Ectodermal cell (in vitro differentiated cells): ENCODE results near the gene HMX1.

Experiments used
- H3K27ac ChIP-seq: 2 replicates; pipeline ENCODE4 v1.7.0; 2013; ENCODE audit warnings: mild to moderate bottlenecking, low read depth, low read length; ENCODE audit not compliant: insufficient read depth, poor library complexity, severe bottlenecking
- H3K27me3 ChIP-seq: 2 replicates; pipeline ENCODE4 v1.7.0; 2013; ENCODE audit warnings: mild to moderate bottlenecking, low read length; ENCODE audit not compliant: insufficient read depth, control insufficient read depth, poor library complexity, severe bottlenecking
- H3K36me3 ChIP-seq: one replicate; pipeline ENCODE4 v1.7.0; 2013; ENCODE audit warnings: low read length; ENCODE audit not compliant: control insufficient read depth, insufficient read depth
- H3K4me1 ChIP-seq: one replicate; pipeline ENCODE4 v1.7.0; 2013; ENCODE audit warnings: low read length; ENCODE audit not compliant: control insufficient read depth, insufficient read depth
- H3K4me3 ChIP-seq: 2 replicates; pipeline ENCODE4 v1.7.0; 2013; ENCODE audit warnings: low read depth, low read length, control low read depth; ENCODE audit not compliant: insufficient read depth
- H3K9me3 ChIP-seq: 2 replicates; pipeline ENCODE4 v1.7.0; 2013; ENCODE audit warnings: mild to moderate bottlenecking, low read length, moderate library complexity; ENCODE audit not compliant: control insufficient read depth
- WGBS, 2 experiments: methylation state at CpG; one replicate each; pipeline ENCODE4 v1.1.7; 2013; ENCODE audit warnings: missing lambda C conversion rate in 2 of 2; 5-methylcytosine and 5-hydroxymethylcytosine counted together

Gene HMX1

DNA sequence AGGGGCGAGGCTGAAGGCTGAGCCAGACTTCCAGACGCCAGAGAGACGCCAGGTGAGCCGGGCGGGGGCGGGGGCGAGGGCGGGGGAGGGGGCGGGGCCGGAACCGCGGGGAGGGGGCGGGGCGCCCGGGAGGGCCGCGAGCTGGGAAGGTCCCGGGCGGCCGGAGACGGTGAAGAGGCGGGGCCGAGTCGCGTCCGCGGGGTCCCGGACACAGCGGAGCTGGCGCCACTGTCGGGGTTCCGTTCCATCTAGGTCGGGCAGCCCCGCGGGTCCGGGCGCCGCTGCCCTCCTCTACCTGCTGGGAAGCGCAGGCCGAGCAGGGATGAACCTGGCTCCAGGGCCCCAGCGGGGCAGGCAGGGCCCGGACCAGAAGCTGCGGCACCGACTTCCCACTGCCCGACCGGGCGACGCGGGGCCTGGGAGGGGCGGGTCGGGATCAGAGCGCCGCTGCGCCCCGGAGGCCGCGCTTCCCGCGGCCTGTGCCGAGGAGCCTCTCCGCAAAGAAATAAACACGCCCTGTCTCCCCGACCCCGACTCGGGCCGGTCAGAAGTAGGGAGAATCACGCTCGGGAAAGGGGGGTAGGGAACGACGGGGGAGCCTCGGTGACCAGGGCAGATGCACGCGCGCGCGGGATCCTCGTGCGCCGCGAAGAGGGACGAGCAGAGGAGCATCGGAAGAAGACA is 10.6 kb downstream of the HMX1 start:
- H3K4me3 ChIP-seq = no peak overlapping the region
- 1% methylated on average over 82 of the region's 82 CpGs for WGBS, 2 experiments
- no peaks in the 10 kb centered on the region for H3K9me3 ChIP-seq
- no peak overlapping the region for H3K27ac ChIP-seq
- no peaks in the 10 kb centered on the region for H3K36me3 ChIP-seq
- peaks cover 12% of the 10 kb centered on the region for H3K4me1 ChIP-seq
- H3K27me3 ChIP-seq = peaks cover 100% of the 10 kb centered on the region

DNA sequence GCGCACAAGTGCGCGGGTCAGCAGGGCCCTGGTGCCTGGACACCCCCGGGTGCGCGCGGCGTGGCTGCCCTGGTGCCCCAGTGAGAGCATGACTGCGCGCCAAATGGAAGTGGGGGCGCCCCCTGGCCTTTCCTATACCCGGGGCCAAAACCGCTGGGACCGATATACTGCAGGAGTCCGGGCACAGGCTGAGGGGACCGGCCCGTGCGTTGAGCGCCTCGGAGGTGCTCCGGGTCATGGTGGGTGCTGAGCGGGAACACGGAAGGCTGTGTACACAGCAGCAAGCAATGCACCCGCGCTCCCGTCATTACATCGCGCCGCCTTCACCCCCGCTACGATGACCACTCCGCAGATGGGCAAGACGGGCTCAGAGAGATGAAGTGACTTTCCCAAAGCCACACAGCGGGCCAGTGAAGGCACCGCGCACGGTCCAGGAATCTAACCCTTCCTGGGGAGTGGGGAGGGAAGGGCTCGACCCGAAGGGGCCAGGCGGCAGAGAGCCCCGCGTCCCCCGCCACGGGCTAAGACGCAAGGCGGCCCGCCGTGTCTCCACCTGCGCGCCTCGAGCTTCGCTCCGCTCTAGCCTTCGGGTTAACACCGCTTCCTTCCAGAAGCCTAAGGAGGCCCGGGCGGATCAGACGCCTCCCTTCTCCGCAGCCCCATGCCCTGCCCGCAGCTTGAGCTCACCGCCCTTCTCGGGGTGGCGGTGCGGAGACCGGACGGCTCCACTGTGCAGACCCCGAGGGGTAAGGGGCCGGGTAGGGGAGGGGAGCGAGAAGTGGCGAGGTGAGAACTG is 11.3 kb downstream of the HMX1 start:
- WGBS, 2 experiments = 2 to 3% methylated on average over 70 of the region's 70 CpGs
- no peak overlapping the region for H3K4me3 ChIP-seq

DNA sequence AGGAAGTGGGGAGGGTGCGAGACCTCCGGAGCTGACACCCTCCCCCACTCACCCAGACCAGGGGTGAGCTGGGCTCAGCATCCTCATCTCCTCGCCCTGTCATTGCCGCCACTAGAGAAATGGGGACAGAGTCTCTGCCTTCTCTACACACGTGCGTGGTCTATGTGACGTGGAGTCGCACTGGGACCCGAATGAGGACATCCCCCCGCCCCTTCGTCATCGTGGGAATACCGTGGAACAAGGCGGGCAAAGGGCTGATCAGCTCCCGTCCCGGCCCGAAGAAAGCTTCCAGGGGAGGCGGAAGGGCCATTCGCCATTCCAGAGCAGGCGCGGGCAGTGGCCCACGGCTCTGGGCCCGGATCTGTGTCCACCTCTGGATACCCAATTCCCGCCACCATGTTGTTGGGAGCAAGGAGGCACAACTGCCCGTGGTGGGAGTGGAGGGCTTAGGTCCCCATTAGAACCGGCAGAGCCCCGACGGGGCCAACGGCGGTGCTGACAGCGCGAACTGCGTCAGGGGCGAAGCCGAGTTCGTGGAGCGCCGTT is 12.0 kb downstream of the HMX1 start:
- Histone ChIP-seq H3K4me1 (peaks cover 16% of the 10 kb centered on the region), H3K4me3 (no peak overlapping the region), H3K9me3 (no peaks in the 10 kb centered on the region), H3K27me3 (peaks cover 100% of the 10 kb centered on the region), H3K36me3 (no peaks in the 10 kb centered on the region), H3K27ac (no peak overlapping the region)
- 7 to 8% methylated on average over 37 to 38 of the region's 38 CpGs for WGBS, 2 experiments

More for the DNA sequence above, 11.3 kb downstream of the HMX1 start:
- no peaks in the 10 kb centered on the region for H3K9me3 ChIP-seq
- peaks cover 100% of the 10 kb centered on the region for H3K27me3 ChIP-seq
- H3K4me1 ChIP-seq = peaks cover 15% of the 10 kb centered on the region
- no peak overlapping the region for H3K27ac ChIP-seq
- no peaks in the 10 kb centered on the region for H3K36me3 ChIP-seq

DNA sequence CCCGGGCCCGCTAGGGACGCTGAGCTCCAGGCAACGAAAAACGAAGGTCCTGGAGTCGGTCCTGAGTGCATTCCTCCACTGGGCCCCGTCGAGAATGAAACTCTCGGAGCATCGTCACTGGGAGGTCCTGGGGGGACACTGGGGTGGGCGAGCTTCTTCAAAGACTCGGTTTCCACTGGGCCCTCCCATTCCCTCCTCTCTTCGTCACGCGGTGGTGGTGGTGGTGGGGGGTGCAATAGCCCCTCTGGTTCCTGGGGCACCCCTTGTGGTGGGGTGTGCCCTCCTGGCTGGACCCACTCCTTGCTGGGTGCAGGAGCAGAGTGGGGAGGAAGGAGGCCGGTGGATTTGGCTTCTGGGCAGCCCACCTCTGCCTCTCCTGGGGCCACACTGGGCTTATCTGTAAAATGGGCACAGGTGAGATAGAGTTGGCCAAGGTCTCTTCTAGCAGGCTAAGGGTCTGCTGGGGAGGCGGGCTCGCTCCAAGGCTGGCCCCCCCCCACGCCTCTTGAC is 12.9 kb downstream of the HMX1 start:
- Histone ChIP-seq H3K36me3 (no peaks in the 10 kb centered on the region), H3K27ac (no peak overlapping the region), H3K9me3 (no peaks in the 10 kb centered on the region), H3K4me3 (no peak overlapping the region), H3K27me3 (peaks cover 100% of the 10 kb centered on the region), H3K4me1 (peaks cover 19% of the 10 kb centered on the region)
- 9 to 12% methylated on average over 16 to 17 of the region's 19 CpGs for WGBS, 2 experiments

DNA sequence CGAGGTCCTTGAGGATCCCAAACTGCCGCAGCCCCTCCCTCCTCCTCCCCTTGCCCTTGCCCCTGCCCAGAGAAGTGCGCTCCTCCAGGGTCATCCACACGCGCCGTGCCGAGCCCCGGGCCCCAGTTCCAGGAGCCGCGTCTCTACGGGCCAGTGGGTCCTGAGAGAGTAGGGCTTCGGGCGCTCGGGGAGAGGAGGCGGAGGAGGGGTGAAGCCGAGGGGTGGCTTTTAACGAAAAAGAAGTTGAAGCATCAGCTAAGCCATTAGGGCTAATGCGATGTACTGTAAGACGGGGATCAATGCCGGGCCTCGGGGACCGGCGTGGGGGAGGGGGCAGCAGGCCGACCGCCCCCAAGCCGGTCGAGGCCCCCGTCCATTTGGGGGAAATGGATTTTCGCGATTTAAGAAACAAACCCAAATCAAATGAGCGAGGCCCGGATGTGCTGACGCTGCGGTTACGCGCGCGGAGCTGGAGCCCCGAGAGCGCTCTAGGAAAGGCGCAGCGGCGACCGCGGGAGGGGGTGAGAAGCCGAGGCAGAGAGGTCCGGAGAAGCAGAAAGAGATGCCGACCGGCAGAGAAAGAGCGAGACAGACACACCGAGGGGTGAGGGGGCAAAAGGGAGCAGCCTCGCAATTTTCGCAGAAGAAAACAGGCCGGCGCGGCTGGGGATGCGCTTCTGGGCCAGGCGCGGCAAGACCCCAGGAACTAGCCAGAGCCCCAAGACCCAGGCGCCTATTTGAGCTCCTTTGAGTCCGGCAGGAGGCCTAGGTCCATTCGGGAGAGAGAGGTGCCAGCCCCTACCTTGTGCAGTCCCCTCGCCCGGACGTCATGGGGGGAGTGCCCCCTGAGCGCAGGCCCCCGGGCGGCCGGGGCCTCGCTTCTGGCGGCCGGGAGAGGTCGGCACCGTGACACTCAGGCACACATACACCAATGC is 13.6 kb downstream of the HMX1 start:
- no peaks in the 10 kb centered on the region for H3K36me3 ChIP-seq
- peaks cover 19% of the 10 kb centered on the region for H3K4me1 ChIP-seq
- H3K27me3 ChIP-seq = peaks cover 98% of the 10 kb centered on the region
- H3K4me3 ChIP-seq = no peak overlapping the region
- no peaks in the 10 kb centered on the region for H3K9me3 ChIP-seq
- no peak overlapping the region for H3K27ac ChIP-seq
- 1 to 2% methylated on average over 74 of the region's 74 CpGs for WGBS, 2 experiments

DNA sequence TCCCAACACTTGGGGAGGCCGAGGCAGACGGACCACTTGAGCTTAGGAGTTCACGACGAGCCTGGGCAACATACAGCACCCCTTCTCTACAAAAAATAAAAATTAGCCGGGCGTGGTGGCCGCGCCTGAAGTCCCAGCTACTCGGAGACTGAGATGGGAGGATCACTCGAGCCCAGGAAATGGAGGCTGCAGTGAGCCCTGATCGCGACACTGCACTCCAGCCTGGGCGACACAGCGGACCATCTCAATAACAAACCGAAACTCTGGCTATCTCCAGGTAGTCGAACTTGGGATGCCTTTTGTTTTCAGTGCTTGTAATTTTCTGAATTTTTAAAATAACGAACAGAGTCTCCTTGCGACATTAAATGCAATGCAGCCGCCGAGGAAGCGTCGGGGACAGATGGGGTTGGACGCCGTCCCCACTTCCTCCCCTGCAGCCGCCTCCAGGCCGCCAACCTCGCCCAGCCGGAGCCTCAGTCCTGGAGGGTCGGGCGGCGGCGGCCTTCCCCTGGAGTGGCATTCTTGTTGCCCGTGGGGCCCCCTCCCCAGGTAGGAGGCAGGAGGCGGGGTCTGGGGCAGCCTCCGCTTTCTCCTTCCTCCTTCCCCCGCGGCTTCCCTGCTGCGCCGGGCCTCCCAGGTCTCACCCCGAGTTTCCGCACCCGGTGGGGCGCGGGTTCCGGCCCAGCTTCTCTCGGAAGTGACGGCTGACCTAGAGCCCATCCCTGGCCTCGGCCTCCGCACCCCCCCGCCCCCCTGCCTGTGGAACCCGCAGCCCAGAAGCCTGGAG is 14.6 kb downstream of the HMX1 start:
- no peaks in the 10 kb centered on the region for H3K36me3 ChIP-seq
- peaks cover 88% of the 10 kb centered on the region for H3K27me3 ChIP-seq
- no peak overlapping the region for H3K4me3 ChIP-seq
- WGBS, 2 experiments = 2% methylated on average over 51 of the region's 51 CpGs
- H3K4me1 ChIP-seq = peaks cover 19% of the 10 kb centered on the region
- H3K27ac ChIP-seq = no peak overlapping the region
- H3K9me3 ChIP-seq = no peaks in the 10 kb centered on the region

DNA sequence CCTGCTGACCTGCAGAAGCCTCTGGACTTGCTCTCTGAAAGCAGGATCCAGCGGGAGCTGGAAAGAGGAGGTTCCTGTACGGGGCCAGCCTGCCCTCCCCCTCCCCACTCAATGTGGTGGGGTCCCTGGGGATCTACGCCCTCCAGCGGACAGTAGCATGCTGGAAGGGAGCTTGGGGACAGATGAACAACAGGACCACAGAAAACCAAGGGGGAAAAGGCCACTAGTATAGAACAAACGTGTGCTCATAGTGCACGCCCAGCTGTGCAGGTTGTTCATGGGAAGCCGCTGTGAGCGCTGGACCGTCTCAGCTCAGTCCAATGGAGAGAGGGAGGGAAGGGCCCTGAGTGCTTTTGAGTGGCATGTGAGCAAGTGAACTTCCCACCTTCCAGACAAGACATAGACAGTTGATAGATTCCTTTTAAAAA is 15.8 kb downstream of the HMX1 start:
- no peak overlapping the region for H3K27ac ChIP-seq
- H3K9me3 ChIP-seq = no peaks in the 10 kb centered on the region
- 1% methylated on average over 9 of the region's 9 CpGs for WGBS, 2 experiments
- H3K27me3 ChIP-seq = peaks cover 76% of the 10 kb centered on the region
- no peaks in the 10 kb centered on the region for H3K36me3 ChIP-seq
- H3K4me1 ChIP-seq = peaks cover 13% of the 10 kb centered on the region
- no peak overlapping the region for H3K4me3 ChIP-seq

DNA sequence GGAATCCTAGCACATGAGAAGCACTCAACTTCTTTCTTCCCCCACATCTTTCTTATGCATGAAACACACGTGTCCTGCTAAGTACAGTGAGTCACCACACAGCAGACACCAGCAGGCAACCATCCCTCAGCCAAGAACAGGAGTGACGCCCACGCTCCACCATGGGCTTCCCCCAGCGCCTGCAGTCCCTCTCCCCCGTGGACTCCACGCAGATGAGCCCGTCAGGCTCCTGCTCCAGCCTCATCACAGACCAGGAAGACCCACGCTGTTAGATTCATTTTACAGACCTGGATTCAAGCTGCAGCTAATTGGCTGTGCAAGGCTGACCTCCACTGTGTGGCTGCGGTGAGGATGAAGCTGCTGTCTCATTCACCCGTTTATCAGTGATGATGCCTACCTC is 16.7 kb downstream of the HMX1 start:
- Histone ChIP-seq H3K27ac (no peak overlapping the region), H3K27me3 (peaks cover 67% of the 10 kb centered on the region), H3K9me3 (no peaks in the 10 kb centered on the region), H3K4me3 (no peak overlapping the region), H3K36me3 (no peaks in the 10 kb centered on the region), H3K4me1 (peaks cover 13% of the 10 kb centered on the region)
- 23 to 27% methylated on average over 10 of the region's 10 CpGs for WGBS, 2 experiments

DNA sequence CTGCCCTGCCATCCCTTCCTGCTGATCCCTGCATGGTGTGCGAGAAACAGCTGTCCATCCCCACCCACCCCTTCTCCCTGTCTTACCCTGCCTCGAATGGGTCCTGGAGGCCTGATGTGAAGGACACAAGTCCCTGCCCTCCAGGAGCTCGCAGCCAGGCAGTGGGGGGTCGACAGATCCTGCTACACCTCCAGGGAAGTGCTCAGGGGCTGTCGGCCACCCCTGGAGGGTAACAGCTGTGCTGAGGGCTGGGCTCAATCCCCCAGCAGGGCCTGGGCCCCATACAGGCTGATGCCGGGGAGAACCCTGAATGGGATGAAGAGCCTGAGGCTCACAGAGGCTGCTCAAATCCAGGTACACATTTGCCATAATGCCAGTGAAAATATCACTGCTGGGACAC is 17.6 kb downstream of the HMX1 start:
- WGBS, 2 experiments = 42 to 45% methylated on average over 6 of the region's 6 CpGs
- H3K9me3 ChIP-seq = no peaks in the 10 kb centered on the region
- H3K27me3 ChIP-seq = peaks cover 59% of the 10 kb centered on the region
- no peaks in the 10 kb centered on the region for H3K36me3 ChIP-seq
- no peak overlapping the region for H3K27ac ChIP-seq
- no peak overlapping the region for H3K4me3 ChIP-seq
- peaks cover 13% of the 10 kb centered on the region for H3K4me1 ChIP-seq
